ENCODE data around the gene TNPO3.

TNPO3 gene

GRCh38 chr7:128919881-128920799 lies 134.8 kb downstream of the TNPO3 start:
- Histone ChIP-seq H3K4me3 (ENCODE audit: low read depth, low read length) (no peak overlapping the region), H3K27me3 (ENCODE audit: insufficient read depth, low read length) (peaks cover 79% of the 10 kb centered on the region), H3K36me3 (ENCODE audit: insufficient read depth, low read length) (no peaks in the 10 kb centered on the region)

GRCh38 chr7:128919241-128919640 lies 135.7 kb downstream of the TNPO3 start:
- Histone ChIP-seq H3K36me3 (ENCODE audit: insufficient read depth, low read length) (no peaks in the 10 kb centered on the region), H3K4me3 (ENCODE audit: low read depth, low read length) (no peak overlapping the region), H3K27me3 (ENCODE audit: insufficient read depth, low read length) (peaks cover 84% of the 10 kb centered on the region), H3K79me2 (ENCODE audit: control insufficient read depth, insufficient read depth, low read length, unreplicated experiment) (no peaks in the 10 kb centered on the region), H3K27ac (ENCODE audit: low read depth, low read length) (no peak overlapping the region), H2AFZ (ENCODE audit: low read length, unreplicated experiment) (no peak overlapping the region), H3K4me1 (ENCODE audit: control insufficient read depth, insufficient read depth, low read length, unreplicated experiment) (no peaks in the 10 kb centered on the region)

More at GRCh38 chr7:128919881-128920799, 134.8 kb downstream of the TNPO3 start:
- Histone ChIP-seq H3K27ac (ENCODE audit: low read depth, low read length) (no peak overlapping the region), H2AFZ (ENCODE audit: low read length, unreplicated experiment) (no peak overlapping the region), H3K4me1 (ENCODE audit: control insufficient read depth, insufficient read depth, low read length, unreplicated experiment) (no peaks in the 10 kb centered on the region), H3K79me2 (ENCODE audit: control insufficient read depth, insufficient read depth, low read length, unreplicated experiment) (no peaks in the 10 kb centered on the region)

GRCh38 chr7:128918016-128918665 lies 136.8 kb downstream of the TNPO3 start:
- Histone ChIP-seq H3K36me3 (ENCODE audit: insufficient read depth, low read length) (no peaks in the 10 kb centered on the region), H3K4me3 (ENCODE audit: low read depth, low read length) (no peak overlapping the region), H3K4me1 (ENCODE audit: control insufficient read depth, insufficient read depth, low read length, unreplicated experiment) (no peaks in the 10 kb centered on the region), H3K79me2 (ENCODE audit: control insufficient read depth, insufficient read depth, low read length, unreplicated experiment) (no peaks in the 10 kb centered on the region), H3K27ac (ENCODE audit: low read depth, low read length) (no peak overlapping the region), H3K27me3 (ENCODE audit: insufficient read depth, low read length) (peaks cover 82% of the 10 kb centered on the region), H2AFZ (ENCODE audit: low read length, unreplicated experiment) (no peak overlapping the region)

GRCh38 chr7:128917122-128917521 lies 137.8 kb downstream of the TNPO3 start:
- H3K27me3 ChIP-seq (ENCODE audit: insufficient read depth, low read length), result peaks cover 76% of the 10 kb centered on the region

DNA sequence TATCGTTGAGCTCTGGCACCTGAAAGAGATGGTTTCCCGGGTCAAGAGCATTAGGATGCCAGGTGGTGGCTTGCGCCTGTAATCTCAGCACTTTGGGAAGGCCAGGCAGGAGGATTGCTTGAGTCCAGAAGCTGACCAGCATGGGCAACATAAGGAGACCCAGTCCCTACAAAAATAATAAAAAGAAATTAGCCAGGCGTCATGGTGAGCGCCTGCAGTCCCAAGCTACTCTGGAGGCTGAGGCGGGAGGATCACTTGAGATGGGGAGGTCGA lies 138.3 kb downstream of the TNPO3 start:
- H3K27me3 ChIP-seq (ENCODE audit: insufficient read depth, low read length), result peaks cover 77% of the 10 kb centered on the region
- H3K79me2 ChIP-seq (ENCODE audit: control insufficient read depth, insufficient read depth, low read length, unreplicated experiment), result no peaks in the 10 kb centered on the region
- H3K36me3 ChIP-seq (ENCODE audit: insufficient read depth, low read length), result no peaks in the 10 kb centered on the region
- H2AFZ ChIP-seq (ENCODE audit: low read length, unreplicated experiment), result no peak overlapping the region
- no peak overlapping the region for H3K27ac ChIP-seq (ENCODE audit: low read depth, low read length)
- no peak overlapping the region for H3K4me3 ChIP-seq (ENCODE audit: low read depth, low read length)
- H3K4me1 ChIP-seq (ENCODE audit: control insufficient read depth, insufficient read depth, low read length, unreplicated experiment), result no peaks in the 10 kb centered on the region

More at GRCh38 chr7:128917122-128917521, 137.8 kb downstream of the TNPO3 start:
- H3K4me3 ChIP-seq (ENCODE audit: low read depth, low read length), result no peak overlapping the region
- H3K4me1 ChIP-seq (ENCODE audit: control insufficient read depth, insufficient read depth, low read length, unreplicated experiment), result no peaks in the 10 kb centered on the region
- H3K79me2 ChIP-seq (ENCODE audit: control insufficient read depth, insufficient read depth, low read length, unreplicated experiment), result no peaks in the 10 kb centered on the region
- no peak overlapping the region for H3K27ac ChIP-seq (ENCODE audit: low read depth, low read length)
- H2AFZ ChIP-seq (ENCODE audit: low read length, unreplicated experiment), result no peak overlapping the region
- H3K36me3 ChIP-seq (ENCODE audit: insufficient read depth, low read length), result no peaks in the 10 kb centered on the region

DNA sequence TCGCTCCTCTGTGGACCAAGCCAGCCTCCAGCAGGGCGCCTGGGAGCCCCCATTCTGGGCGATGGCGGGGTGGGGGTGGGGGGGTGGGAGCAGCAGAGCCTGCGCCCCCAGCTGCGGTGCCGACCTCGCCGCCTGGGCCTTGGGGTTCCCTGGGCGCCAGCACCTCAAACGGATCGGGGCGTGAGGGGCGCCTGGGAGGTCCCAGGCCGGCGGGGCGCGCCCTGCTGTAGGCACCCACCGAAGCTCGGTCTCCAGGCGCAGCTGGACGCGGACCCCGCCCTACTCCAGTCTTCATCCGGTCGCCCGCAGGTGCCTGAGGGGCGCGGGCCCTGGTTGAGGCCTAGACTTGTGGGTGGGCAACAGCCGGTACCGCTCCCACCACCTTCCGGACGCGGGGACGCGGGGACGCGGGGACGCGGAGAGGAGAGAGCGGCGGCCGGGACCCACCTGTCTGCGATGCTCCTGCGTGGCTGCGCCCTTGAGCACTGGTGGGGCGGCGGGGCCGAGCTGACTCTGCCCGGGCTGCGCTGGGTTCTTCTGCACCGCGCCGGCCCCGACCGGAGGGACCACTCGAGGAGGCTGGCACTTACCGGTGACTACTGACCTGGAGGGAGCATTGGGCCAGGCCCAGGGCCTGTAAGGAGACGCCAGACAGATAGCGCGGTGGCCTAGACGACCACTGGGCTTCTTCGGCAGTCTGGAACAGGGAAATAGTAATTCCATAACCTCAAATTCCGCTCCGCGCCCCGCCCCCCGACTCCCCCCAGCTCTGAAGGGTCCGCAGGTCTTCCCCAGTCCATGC lies 138.9 kb downstream of the TNPO3 start:
- H3K79me2 ChIP-seq (ENCODE audit: control insufficient read depth, insufficient read depth, low read length, unreplicated experiment), result no peaks in the 10 kb centered on the region
- no peak overlapping the region for H3K27ac ChIP-seq (ENCODE audit: low read depth, low read length)
- H2AFZ ChIP-seq (ENCODE audit: low read length, unreplicated experiment), result no peak overlapping the region
- no peak overlapping the region; the same call in 1 of the 2 replicates for H3K4me3 ChIP-seq (ENCODE audit: low read depth, low read length)
- peaks cover 79% of the 10 kb centered on the region for H3K27me3 ChIP-seq (ENCODE audit: insufficient read depth, low read length)
- H3K36me3 ChIP-seq (ENCODE audit: insufficient read depth, low read length), result no peaks in the 10 kb centered on the region
- no peaks in the 10 kb centered on the region for H3K4me1 ChIP-seq (ENCODE audit: control insufficient read depth, insufficient read depth, low read length, unreplicated experiment)

- Histone ChIP-seq H3K27ac (ENCODE audit: low read depth, low read length) (no peak overlapping the region), H3K79me2 (ENCODE audit: control insufficient read depth, insufficient read depth, low read length, unreplicated experiment) (no peaks in the 10 kb centered on the region), H2AFZ (ENCODE audit: low read length, unreplicated experiment) (no peak overlapping the region), H3K4me1 (ENCODE audit: control insufficient read depth, insufficient read depth, low read length, unreplicated experiment) (no peaks in the 10 kb centered on the region), H3K36me3 (ENCODE audit: insufficient read depth, low read length) (no peaks in the 10 kb centered on the region), H3K27me3 (ENCODE audit: insufficient read depth, low read length) (peaks cover 79% of the 10 kb centered on the region), H3K4me3 (ENCODE audit: low read depth, low read length) (peak overlapping the region; percentile 26)
These were observed 139.6 kb downstream of the TNPO3 start for GRCh38 chr7:128915271-128915819.

DNA sequence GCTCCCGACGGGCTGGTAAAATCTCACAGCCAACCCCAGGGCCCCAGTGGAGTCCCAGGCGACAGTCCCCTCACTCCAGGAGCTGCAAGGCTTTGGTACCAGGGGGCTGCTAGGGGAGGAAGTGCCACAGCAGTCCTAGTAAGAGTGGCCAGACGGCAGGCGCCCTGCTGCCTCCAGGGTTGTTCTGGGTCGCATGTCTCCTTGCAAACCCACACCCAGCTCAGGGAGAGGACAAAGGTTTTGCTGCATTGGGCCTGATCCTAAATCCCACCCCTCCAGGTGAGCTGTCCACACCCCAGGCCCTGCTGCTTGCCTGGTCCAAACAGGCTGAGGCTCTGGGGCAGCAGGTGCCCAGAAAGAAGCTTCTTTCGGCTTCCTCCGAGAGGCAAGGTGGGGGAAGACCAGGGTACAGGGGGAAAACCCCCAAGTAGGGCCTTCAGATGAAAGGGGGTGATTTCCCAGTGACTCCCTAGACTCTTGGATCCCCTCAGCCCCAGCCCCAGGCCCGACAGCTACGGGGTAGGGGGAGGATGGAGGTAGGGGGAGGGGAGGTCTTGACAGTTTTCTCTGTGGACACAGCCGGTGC lies 140.3 kb downstream of the TNPO3 start:
- no peak overlapping the region for H3K4me3 ChIP-seq (ENCODE audit: low read depth, low read length)
- no peak overlapping the region for H3K27ac ChIP-seq (ENCODE audit: low read depth, low read length)
- H3K79me2 ChIP-seq (ENCODE audit: control insufficient read depth, insufficient read depth, low read length, unreplicated experiment), result no peaks in the 10 kb centered on the region
- H3K27me3 ChIP-seq (ENCODE audit: insufficient read depth, low read length), result peaks cover 78% of the 10 kb centered on the region
- H3K4me1 ChIP-seq (ENCODE audit: control insufficient read depth, insufficient read depth, low read length, unreplicated experiment), result no peaks in the 10 kb centered on the region
- no peak overlapping the region for H2AFZ ChIP-seq (ENCODE audit: low read length, unreplicated experiment)
- H3K36me3 ChIP-seq (ENCODE audit: insufficient read depth, low read length), result no peaks in the 10 kb centered on the region

DNA sequence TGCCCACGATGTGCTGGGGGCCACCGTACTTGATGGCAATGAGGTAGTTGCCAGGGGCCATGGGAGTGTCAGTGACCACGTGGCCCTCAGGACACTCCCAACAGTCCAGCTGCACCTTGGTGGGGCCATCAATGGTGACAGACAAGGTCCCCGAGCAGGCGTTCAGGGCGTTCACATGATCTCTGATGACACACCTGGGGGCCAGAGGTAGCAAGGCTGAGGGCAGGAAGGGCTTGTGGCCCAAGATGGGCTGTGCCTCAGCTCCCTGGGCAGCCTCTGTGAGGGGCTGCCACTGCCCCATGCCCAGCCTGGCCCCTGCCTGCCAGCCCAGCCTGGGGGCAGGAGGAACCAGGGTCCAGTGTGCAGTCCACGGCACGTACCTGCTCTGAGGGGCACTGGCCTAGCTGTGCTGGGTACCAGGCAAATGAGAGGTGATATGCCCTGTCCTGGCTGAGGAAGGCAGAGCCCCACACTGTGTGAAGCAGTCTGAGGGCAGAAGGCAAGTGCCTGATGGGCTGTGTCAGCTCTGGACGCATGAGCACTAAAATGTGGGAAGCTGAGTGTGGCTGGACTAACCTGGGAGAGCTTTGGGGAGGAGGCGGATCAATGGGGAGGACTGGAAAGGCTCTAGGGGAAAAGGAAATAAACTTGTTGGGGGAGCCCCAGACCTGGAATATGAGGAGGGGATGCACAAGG lies 140.9 kb downstream of the TNPO3 start:
- no peaks in the 10 kb centered on the region for H3K79me2 ChIP-seq (ENCODE audit: control insufficient read depth, insufficient read depth, low read length, unreplicated experiment)
- H3K27me3 ChIP-seq (ENCODE audit: insufficient read depth, low read length), result peaks cover 78% of the 10 kb centered on the region
- H3K4me3 ChIP-seq (ENCODE audit: low read depth, low read length), result no peak overlapping the region
- H3K36me3 ChIP-seq (ENCODE audit: insufficient read depth, low read length), result no peaks in the 10 kb centered on the region
- no peak overlapping the region for H3K27ac ChIP-seq (ENCODE audit: low read depth, low read length)
- H2AFZ ChIP-seq (ENCODE audit: low read length, unreplicated experiment), result no peak overlapping the region
- no peaks in the 10 kb centered on the region for H3K4me1 ChIP-seq (ENCODE audit: control insufficient read depth, insufficient read depth, low read length, unreplicated experiment)

All from ACC112 (cell line).